ENCODE results near the gene POLR2L. TPM values are rescaled to one million over a fixed set of nuclear protein-coding genes. Genes with fewer than 3 reads are reported as not detected.

POLR2L gene
- total and polyA plus RNA-seq, 2 of the 13 experiments (the other 11 are each of a cell fraction or from before 2014, with no cell fraction given): 104 to 114 TPM

DNA sequence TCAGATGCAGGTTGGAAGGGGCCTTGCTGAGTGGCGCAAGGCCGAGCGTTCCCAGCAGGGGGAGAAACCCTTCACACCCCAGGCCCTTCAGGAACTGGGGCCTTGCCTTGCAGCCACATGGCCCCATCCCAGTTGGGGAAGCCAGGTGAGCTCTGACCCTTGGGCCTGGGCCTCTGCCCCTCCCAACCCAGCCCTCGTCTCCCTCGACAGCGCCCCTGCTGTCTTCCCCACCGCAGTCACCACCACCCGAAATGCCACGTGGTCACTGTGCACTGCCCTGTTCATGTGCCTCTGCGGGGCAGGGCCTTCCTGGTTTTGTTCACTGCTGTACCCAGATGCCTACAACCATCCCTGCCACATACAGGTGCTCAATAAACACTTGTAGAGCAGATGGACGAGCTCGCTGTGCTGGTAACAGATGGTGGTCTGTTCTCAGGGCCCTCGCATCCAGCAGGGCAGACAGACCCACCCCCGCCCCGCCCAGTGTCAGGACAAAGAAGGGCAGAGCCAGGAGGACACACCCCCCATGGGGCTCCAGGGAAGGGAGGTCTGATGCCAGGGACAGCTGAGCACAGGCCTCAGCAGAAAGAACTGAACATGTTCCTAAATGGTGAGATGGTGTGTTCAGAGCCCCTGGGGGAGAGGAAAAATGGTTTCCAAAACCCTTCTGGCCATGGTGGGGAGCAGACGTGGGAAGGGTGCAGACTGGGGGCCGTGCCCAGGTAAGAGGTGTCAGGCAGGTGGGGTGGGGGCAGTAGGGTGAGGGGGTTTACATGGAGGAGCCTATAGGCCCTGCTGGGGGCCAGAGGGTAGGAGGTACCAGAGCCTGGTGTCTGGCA is 3.7 kb downstream of the POLR2L start (continued):
- TF ChIP-seq, protein P1, sequence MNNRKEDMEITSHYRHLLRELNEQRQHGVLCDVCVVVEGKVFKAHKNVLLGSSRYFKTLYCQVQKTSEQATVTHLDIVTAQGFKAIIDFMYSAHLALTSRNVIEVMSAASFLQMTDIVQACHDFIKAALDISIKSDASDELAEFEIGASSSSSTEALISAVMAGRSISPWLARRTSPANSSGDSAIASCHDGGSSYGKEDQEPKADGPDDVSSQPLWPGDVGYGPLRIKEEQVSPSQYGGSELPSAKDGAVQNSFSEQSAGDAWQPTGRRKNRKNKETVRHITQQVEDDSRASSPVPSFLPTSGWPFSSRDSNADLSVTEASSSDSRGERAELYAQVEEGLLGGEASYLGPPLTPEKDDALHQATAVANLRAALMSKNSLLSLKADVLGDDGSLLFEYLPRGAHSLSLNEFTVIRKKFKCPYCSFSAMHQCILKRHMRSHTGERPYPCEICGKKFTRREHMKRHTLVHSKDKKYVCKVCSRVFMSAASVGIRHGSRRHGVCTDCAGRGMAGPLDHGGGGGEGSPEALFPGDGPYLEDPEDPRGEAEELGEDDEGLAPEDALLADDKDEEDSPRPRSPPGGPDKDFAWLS (CRISPR knock-in tag; IDR thresholded peaks at IDR 0.05; ENCODE audit: borderline replicate concordance): no peak
- TF ChIP-seq, protein P2, sequence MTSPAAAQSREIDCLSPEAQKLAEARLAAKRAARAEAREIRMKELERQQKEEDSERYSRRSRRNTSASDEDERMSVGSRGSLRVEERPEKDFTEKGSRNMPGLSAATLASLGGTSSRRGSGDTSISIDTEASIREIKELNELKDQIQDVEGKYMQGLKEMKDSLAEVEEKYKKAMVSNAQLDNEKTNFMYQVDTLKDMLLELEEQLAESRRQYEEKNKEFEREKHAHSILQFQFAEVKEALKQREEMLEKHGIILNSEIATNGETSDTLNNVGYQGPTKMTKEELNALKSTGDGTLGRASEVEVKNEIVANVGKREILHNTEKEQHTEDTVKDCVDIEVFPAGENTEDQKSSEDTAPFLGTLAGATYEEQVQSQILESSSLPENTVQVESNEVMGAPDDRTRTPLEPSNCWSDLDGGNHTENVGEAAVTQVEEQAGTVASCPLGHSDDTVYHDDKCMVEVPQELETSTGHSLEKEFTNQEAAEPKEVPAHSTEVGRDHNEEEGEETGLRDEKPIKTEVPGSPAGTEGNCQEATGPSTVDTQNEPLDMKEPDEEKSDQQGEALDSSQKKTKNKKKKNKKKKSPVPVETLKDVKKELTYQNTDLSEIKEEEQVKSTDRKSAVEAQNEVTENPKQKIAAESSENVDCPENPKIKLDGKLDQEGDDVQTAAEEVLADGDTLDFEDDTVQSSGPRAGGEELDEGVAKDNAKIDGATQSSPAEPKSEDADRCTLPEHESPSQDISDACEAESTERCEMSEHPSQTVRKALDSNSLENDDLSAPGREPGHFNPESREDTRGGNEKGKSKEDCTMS (CRISPR knock-in tag; conservative IDR thresholded peaks at IDR 0.05): no peak
- TF ChIP-seq ZNF83 (CRISPR knock-in tag; IDR thresholded peaks at IDR 0.05; ENCODE audit: borderline replicate concordance) (no peak), ZNF274 (CRISPR knock-in tag; IDR thresholded peaks at IDR 0.05) (no peak), SMAD1 (CRISPR knock-in tag; IDR thresholded peaks at IDR 0.05; ENCODE audit: borderline replicate concordance, low read depth) (no peak), KDM5B (CRISPR knock-in tag; IDR thresholded peaks at IDR 0.05; ENCODE audit: borderline replicate concordance) (no peak; the same call in 1 of the 2 replicates), ZNF160 (CRISPR knock-in tag; IDR thresholded peaks at IDR 0.05) (0 out of 2 replicates have a peak, but pooled peaks have one; percentile 57), FOXJ3 (CRISPR knock-in tag; IDR thresholded peaks at IDR 0.05; ENCODE audit: borderline replicate concordance) (no peak), NFATC3 (CRISPR knock-in tag; IDR thresholded peaks at IDR 0.05) (no peak), SMAD3 (CRISPR knock-in tag; IDR thresholded peaks at IDR 0.05) (0 out of 2 replicates have a peak, but pooled peaks have one; percentile 39), POLR2AphosphoS5 (IDR thresholded peaks at IDR 0.05; ENCODE audit: low read depth, low read length) (0 out of 2 replicates have a peak, but pooled peaks have one; percentile 47), U2AF1 (optimal IDR thresholded peaks at IDR 0.05; ENCODE audit: low read depth, low read length) (no peak), GABPA (IDR thresholded peaks at IDR 0.05; ENCODE audit: low read depth, low read length) (no peak), GABPA (CRISPR knock-in tag; IDR thresholded peaks at IDR 0.05; ENCODE audit: low read depth) (no peak), TMF1 (CRISPR knock-in tag; IDR thresholded peaks at IDR 0.05; ENCODE audit: low read depth) (no peak), ZNF282 (IDR thresholded peaks at IDR 0.05; ENCODE audit: partially characterized antibody) (no peak), HDAC1 (CRISPR knock-in tag; IDR thresholded peaks at IDR 0.05) (peak; percentile 82), ARHGAP35 (CRISPR knock-in tag; IDR thresholded peaks at IDR 0.05; ENCODE audit: borderline replicate concordance) (0 out of 2 replicates have a peak, but pooled peaks have one; percentile 52), ZBTB38 (CRISPR knock-in tag; IDR thresholded peaks at IDR 0.05) (peak; percentile 60), ZNF530 (CRISPR knock-in tag; IDR thresholded peaks at IDR 0.05; ENCODE audit: low read depth) (no peak), ZNF296 (CRISPR knock-in tag; conservative IDR thresholded peaks at IDR 0.05) (no peak)
- TF ChIP-seq, protein P3, sequence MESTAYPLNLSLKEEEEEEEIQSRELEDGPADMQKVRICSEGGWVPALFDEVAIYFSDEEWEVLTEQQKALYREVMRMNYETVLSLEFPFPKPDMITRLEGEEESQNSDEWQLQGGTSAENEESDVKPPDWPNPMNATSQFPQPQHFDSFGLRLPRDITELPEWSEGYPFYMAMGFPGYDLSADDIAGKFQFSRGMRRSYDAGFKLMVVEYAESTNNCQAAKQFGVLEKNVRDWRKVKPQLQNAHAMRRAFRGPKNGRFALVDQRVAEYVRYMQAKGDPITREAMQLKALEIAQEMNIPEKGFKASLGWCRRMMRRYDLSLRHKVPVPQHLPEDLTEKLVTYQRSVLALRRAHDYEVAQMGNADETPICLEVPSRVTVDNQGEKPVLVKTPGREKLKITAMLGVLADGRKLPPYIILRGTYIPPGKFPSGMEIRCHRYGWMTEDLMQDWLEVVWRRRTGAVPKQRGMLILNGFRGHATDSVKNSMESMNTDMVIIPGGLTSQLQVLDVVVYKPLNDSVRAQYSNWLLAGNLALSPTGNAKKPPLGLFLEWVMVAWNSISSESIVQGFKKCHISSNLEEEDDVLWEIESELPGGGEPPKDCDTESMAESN (CRISPR knock-in tag; conservative IDR thresholded peaks at IDR 0.05): no peak
- TF ChIP-seq, protein P4, sequence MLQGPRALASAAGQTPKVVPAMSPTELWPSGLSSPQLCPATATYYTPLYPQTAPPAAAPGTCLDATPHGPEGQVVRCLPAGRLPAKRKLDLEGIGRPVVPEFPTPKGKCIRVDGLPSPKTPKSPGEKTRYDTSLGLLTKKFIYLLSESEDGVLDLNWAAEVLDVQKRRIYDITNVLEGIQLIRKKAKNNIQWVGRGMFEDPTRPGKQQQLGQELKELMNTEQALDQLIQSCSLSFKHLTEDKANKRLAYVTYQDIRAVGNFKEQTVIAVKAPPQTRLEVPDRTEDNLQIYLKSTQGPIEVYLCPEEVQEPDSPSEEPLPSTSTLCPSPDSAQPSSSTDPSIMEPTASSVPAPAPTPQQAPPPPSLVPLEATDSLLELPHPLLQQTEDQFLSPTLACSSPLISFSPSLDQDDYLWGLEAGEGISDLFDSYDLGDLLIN (CRISPR knock-in tag; IDR thresholded peaks at IDR 0.05; ENCODE audit: borderline replicate concordance): no peak
